Body of pancreas (tissue), 4 donors: ENCODE measurements around the gene RGS8.

Experiments
- POLR2A ChIP-seq, 3 donors: fragments of 450-650 bp; IDR thresholded peaks; one replicate each; pipeline ENCODE4 v1.6.1; 2016; ENCODE audit warnings: antibody characterized with exemption in 3 of 3, mild to moderate bottlenecking in 2 of 3
- TF ChIP-seq, protein P1 (sequence below), 7 experiments: fragments of 450-650 bp in 4 of 7; fragments of 200-600 bp in 3 of 7; sonication (generic) in 3 of 7; IDR thresholded peaks; one replicate each; pipeline ENCODE4 v1.5.1; 2016 to 2019; ENCODE audit warnings: antibody characterized with exemption in 7 of 7

DNA sequence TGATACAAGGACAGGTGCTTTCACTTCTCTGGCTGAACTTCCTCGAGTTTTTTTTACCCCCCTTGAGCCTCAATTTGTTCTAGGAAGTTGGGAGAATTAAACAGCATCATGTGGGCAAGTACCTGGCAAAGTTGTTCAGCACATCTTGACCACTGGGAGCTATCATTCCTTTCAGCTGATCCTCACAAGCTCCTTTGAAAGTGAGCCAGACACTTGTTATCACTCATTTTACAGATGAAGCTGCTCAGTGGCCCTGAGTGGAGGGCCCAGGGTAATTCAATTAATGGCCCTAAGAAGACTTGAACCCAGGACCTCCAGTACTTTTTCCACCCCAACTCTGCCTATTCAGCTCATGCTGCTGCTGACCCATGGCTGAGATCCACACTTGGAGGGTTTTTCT is 2.0 kb downstream of the RGS8 start:
- TF ChIP-seq, protein P1, sequence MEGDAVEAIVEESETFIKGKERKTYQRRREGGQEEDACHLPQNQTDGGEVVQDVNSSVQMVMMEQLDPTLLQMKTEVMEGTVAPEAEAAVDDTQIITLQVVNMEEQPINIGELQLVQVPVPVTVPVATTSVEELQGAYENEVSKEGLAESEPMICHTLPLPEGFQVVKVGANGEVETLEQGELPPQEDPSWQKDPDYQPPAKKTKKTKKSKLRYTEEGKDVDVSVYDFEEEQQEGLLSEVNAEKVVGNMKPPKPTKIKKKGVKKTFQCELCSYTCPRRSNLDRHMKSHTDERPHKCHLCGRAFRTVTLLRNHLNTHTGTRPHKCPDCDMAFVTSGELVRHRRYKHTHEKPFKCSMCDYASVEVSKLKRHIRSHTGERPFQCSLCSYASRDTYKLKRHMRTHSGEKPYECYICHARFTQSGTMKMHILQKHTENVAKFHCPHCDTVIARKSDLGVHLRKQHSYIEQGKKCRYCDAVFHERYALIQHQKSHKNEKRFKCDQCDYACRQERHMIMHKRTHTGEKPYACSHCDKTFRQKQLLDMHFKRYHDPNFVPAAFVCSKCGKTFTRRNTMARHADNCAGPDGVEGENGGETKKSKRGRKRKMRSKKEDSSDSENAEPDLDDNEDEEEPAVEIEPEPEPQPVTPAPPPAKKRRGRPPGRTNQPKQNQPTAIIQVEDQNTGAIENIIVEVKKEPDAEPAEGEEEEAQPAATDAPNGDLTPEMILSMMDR (IDR thresholded peaks at IDR 0.05), result no peak
- TF ChIP-seq POLR2A (IDR thresholded peaks at IDR 0.05), result no peak
